Upper lobe of left lung (tissue), 6 donors: ENCODE data around the gene PAPSS2. TPM values are rescaled to one million over a fixed set of nuclear protein-coding genes. Genes with fewer than 3 reads are reported as not detected.
A peak's percentile ranks its signal among the peaks of the same experiment; 100 is the strongest.

Experiments used
- ATAC-seq, 2 donors: fragments of 200-7000 bp; cut with Tn5 transposase; one replicate each; pipeline ENCODE4 v1.9.1; 2022; ENCODE audit warnings: mild to moderate bottlenecking in 2 of 2, moderate library complexity in 2 of 2; ENCODE audit not compliant: low FRiP score in 2 of 2
- DNase-seq, 2 donors: peaks; one replicate each; pipeline ENCODE4 v3.0.0-alpha.2; 2019 to 2020
- H3K27ac ChIP-seq, 4 donors: fragments of 200-600 bp; sonication (generic); one replicate each; pipeline ENCODE4 v1.5.1; 2016 to 2019
- H3K27me3 ChIP-seq, 4 donors: fragments of 200-600 bp; sonication (generic); one replicate each; pipeline ENCODE4 v1.5.1; 2017 to 2019
- H3K36me3 ChIP-seq, 4 donors: fragments of 200-600 bp; sonication (generic); one replicate each; pipeline ENCODE4 v1.5.1; 2016 to 2019
- H3K4me1 ChIP-seq, 4 donors: fragments of 200-600 bp; sonication (generic); one replicate each; pipeline ENCODE4 v1.5.1; 2018 to 2019
- H3K4me3 ChIP-seq, 4 donors: fragments of 200-600 bp; sonication (generic); one replicate each; pipeline ENCODE4 v1.5.1; 2017 to 2019; ENCODE audit warnings: mild to moderate bottlenecking in 2 of 4, moderate library complexity in 1 of 4
- H3K9me3 ChIP-seq, 4 donors: fragments of 200-600 bp; sonication (generic); one replicate each; pipeline ENCODE4 v1.5.1; 2018 to 2019
- CTCF ChIP-seq, 6 experiments: fragments of 450-650 bp in 4 of 6; fragments of 200-600 bp in 2 of 6; sonication (generic) in 2 of 6; IDR thresholded peaks; one replicate each; pipeline ENCODE4 v1.5.1; 2016 to 2019; ENCODE audit warnings: antibody characterized with exemption in 6 of 6
- EP300 ChIP-seq, 4 donors: sonication (generic); formaldehyde crosslinking; IDR thresholded peaks; one replicate each; pipeline ENCODE4 v1.5.1; 2017; ENCODE audit warnings: antibody characterized with exemption in 4 of 4, control low read depth in 2 of 4
- POLR2A ChIP-seq, 4 donors: fragments of 450-650 bp; IDR thresholded peaks; one replicate each; pipeline ENCODE4 v1.5.1; 2016 to 2017; ENCODE audit warnings: antibody characterized with exemption in 4 of 4, mild to moderate bottlenecking in 2 of 4
- POLR2AphosphoS5 ChIP-seq, 2 donors: sonication (generic); formaldehyde crosslinking; IDR thresholded peaks; one replicate each; pipeline ENCODE4 v1.5.1; 2017; ENCODE audit warnings: antibody characterized with exemption in 2 of 2
- WGBS, 2 donors: methylation state at CpG; one replicate each; pipeline ENCODE4 v1.1.5; 2017 to 2018; 5-methylcytosine and 5-hydroxymethylcytosine counted together
- total RNA-seq, 6 donors: library from RNA; depleted of rRNA in 4 of 6; stranded (reverse); fragments of >200 nt in 4 of 6; gene quantifications; one replicate each; pipeline versions ENCODE4 v1.1.0 to v1.2.1, GENCODE V29; 2016 to 2021
- donor health status: DM: no; HTN: no; CAD: no; lungs with moderate emphysema.
- donor health status: DM: no; HTN: yes; CAD: no; lungs with severe emphysema.

The PAPSS2 gene
- total RNA-seq, 6 donors from 2014 or later, result 48.2 to 217 (median 159) TPM

DNA sequence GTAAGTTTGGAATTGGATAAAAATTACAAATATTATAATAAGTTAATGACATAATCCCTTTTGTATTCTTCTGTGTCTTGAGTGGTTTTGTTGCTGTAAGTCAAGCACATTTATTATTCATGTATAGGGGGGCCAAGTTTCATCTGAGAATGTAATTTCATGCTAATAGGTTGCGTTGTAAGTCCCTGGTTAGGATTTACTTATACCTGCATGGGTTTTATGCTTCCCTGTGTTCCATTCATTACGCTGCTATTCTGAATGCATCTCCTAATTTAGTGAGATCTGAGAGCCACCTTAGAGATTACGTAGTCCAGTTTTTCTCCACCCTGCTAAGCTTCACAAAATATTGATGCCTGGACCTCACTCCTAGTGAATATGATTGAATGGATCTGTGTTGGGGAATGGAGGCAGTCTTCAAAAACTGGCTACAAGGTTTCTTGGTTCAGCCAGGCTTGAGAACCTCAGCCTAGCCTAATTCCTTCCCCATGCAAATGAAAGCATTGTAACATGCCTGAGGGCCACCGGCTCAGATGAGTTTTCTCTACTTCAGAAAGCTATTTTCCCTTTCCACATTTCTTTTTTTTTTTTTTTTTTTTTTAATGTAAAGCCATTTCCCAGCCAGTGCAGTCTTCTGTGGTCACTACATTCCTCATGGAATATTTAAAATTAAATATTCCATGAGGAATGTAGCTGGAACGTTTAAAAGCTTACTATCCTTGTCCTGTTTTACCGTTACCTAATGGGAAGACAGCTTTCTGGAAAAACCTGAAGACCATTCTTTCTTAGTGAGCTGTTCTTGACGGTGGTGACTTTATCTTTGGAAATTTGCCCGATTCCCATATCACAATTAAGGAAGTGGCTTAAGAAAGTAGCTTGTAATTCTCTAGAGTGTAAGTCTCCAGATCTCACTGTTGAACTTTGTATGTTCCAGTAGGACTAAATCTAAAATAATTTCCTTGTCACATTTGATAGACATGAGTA, 16.0 kb downstream of the PAPSS2 start:
- H3K9me3 ChIP-seq, result no peaks in the 10 kb centered on the region
- peak overlapping the region in 1 of 4 donors; percentile 50 for H3K27ac ChIP-seq
- DNase-seq, result no peak
- no peak overlapping the region for H3K4me3 ChIP-seq
- H3K36me3 ChIP-seq, result no peaks in the 10 kb centered on the region
- WGBS, 2 donors, result 67% methylated on average over 8 of the region's 8 CpGs
- TF ChIP-seq POLR2A (IDR thresholded peaks at IDR 0.05), result no peak
- no peak for TF ChIP-seq CTCF (IDR thresholded peaks at IDR 0.05)
- no peaks in the 10 kb centered on the region for H3K27me3 ChIP-seq
- peaks cover 6 to 31% (median 17%) of the 10 kb centered on the region in 4 donors for H3K4me1 ChIP-seq
- ATAC-seq, result peak in 1 of 2 donors; percentile 44

GRCh38 chr10:87677595-87677994, 17.9 kb downstream of the PAPSS2 start:
- 100% methylated on average over 1 of the region's 1 CpG for WGBS, 2 donors
- no peaks in the 10 kb centered on the region for H3K9me3 ChIP-seq
- no peaks in the 10 kb centered on the region for H3K36me3 ChIP-seq
- TF ChIP-seq CTCF (IDR thresholded peaks at IDR 0.05) (no peak), POLR2AphosphoS5 (IDR thresholded peaks at IDR 0.05) (no peak), POLR2A (IDR thresholded peaks at IDR 0.05) (no peak), EP300 (IDR thresholded peaks at IDR 0.05) (no peak)
- no peak overlapping the region for H3K27ac ChIP-seq
- H3K27me3 ChIP-seq, result no peaks in the 10 kb centered on the region
- peaks cover 0 to 22% (median 15%) of the 10 kb centered on the region in 4 donors for H3K4me1 ChIP-seq
- ATAC-seq (no peak), DNase-seq (no peak)
- no peak overlapping the region for H3K4me3 ChIP-seq

DNA sequence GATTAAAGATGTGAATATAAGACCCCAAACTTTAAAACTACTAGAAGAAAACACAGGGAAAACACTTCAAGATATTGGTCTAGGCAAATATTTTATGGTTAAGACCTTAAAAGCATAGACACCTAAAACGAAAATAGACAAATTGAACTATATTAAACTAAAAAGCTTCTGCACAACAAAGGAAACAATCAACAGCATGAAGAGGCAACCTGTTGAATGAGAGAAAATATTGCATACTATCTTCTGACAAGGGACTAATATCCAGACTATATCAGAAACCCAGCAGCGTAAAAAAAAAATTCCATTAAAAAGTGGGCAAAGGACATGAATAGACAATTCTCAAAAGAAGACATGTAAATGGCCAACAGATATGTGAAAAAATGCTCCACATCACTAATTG, 18.6 kb downstream of the PAPSS2 start:
- H3K27me3 ChIP-seq, result no peaks in the 10 kb centered on the region
- H3K9me3 ChIP-seq, result no peaks in the 10 kb centered on the region
- peaks cover 0 to 1% (median 0%) of the 10 kb centered on the region in 4 donors for H3K36me3 ChIP-seq
- DNase-seq, result no peak
- no peak overlapping the region for H3K4me3 ChIP-seq
- TF ChIP-seq CTCF (IDR thresholded peaks at IDR 0.05) (no peak), POLR2AphosphoS5 (IDR thresholded peaks at IDR 0.05) (no peak), EP300 (IDR thresholded peaks at IDR 0.05) (no peak), POLR2A (IDR thresholded peaks at IDR 0.05) (no peak)
- no peak overlapping the region for H3K27ac ChIP-seq
- ATAC-seq, result no peak
- WGBS, 2 donors, result 95 to 97% methylated on average over 2 of the region's 2 CpGs
- H3K4me1 ChIP-seq, result peaks cover 0 to 18% (median 15%) of the 10 kb centered on the region in 4 donors

- TF ChIP-seq POLR2AphosphoS5 (IDR thresholded peaks at IDR 0.05) (no peak), EP300 (IDR thresholded peaks at IDR 0.05) (no peak), CTCF (IDR thresholded peaks at IDR 0.05) (no peak), POLR2A (IDR thresholded peaks at IDR 0.05) (no peak)
- H3K36me3 ChIP-seq, result peaks cover 0 to 16% (median 0%) of the 10 kb centered on the region in 4 donors
- H3K4me1 ChIP-seq, result peaks cover 0 to 26% (median 18%) of the 10 kb centered on the region in 4 donors
- no peaks in the 10 kb centered on the region for H3K9me3 ChIP-seq
- ATAC-seq (no peak), DNase-seq (no peak)
- no peak overlapping the region for H3K27ac ChIP-seq
- no peak overlapping the region for H3K4me3 ChIP-seq
- no peaks in the 10 kb centered on the region for H3K27me3 ChIP-seq
- 93 to 94% methylated on average over 4 of the region's 4 CpGs for WGBS, 2 donors
These were observed 23.7 kb downstream of the PAPSS2 start for GRCh38 chr10:87683356-87683755.
